GM10266 (cell line): ENCODE results near the gene CDC42.
A peak's percentile ranks its signal among the peaks of the same experiment; 100 is the strongest.
"Not testable (repeated sequence)": the region's sequence is repeated elsewhere in the genome, so short reads cannot be mapped to it uniquely, and the experiment has no call there.

ENCODE experiments used
- DNase-seq: peaks from one replicate; pipeline ENCODE4 v3.0.0; 2012; ENCODE audit errors: extremely low spot score
- TF ChIP-seq, protein P1 (sequence below): IDR thresholded peaks from 2 replicates; pipeline ENCODE4 v1.5.1; 2012; ENCODE audit warnings: mild to moderate bottlenecking, low read depth; ENCODE audit not compliant: control insufficient read depth, insufficient read depth; ENCODE audit errors: missing control alignments

The CDC42 gene

DNA sequence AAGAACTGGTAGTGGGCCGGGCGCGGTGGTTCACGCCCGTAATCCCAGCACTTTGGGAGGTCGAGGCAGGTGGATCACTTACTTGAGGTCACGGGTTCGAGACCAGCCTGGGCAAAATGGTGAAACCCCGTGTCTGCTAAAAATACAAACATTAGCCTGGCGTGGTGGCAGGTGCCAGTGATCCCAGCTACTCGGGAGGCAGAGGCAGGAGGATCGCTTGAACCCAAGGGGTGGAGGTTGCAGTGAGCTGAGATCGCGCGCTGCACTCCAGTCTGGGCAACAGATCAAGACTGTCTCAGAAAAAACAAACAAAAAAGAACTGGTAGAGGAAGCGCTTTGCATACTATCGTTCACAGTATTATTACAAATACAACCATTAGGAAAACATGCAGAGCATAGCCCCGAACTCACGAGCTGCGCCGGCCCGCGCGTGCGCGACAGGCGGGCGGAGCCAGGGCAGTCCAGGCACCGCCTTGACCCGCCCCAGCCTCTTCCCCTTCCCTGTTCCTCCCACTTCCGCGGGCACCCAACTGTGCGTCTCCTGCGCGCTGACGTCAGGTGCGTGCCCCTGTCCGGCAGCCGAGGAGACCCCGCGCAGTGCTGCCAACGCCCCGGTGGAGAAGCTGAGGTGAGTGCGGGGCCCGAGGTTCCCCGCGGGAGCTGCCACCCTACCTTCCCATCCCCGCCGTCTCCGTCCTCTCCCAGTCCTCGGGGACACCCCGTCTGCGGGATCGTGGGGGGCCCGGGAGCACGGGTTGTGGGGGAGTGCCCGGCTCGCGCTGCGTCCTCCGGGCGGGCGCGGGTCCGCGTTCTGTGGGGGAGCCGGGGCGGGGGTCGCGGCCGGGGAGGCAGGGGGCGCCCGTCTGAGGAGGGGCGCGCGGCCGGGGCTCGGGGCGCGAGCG is at the start of gene CDC42:
Gene CDC42 (plus strand): TSS at position 595 of the 902 bp plus-strand sequence. CDS start 25,770 bp downstream, outside the sequence.
- DNase-seq, result peak; percentile 96
- TF ChIP-seq, protein P1, sequence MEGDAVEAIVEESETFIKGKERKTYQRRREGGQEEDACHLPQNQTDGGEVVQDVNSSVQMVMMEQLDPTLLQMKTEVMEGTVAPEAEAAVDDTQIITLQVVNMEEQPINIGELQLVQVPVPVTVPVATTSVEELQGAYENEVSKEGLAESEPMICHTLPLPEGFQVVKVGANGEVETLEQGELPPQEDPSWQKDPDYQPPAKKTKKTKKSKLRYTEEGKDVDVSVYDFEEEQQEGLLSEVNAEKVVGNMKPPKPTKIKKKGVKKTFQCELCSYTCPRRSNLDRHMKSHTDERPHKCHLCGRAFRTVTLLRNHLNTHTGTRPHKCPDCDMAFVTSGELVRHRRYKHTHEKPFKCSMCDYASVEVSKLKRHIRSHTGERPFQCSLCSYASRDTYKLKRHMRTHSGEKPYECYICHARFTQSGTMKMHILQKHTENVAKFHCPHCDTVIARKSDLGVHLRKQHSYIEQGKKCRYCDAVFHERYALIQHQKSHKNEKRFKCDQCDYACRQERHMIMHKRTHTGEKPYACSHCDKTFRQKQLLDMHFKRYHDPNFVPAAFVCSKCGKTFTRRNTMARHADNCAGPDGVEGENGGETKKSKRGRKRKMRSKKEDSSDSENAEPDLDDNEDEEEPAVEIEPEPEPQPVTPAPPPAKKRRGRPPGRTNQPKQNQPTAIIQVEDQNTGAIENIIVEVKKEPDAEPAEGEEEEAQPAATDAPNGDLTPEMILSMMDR, result no peak

DNA sequence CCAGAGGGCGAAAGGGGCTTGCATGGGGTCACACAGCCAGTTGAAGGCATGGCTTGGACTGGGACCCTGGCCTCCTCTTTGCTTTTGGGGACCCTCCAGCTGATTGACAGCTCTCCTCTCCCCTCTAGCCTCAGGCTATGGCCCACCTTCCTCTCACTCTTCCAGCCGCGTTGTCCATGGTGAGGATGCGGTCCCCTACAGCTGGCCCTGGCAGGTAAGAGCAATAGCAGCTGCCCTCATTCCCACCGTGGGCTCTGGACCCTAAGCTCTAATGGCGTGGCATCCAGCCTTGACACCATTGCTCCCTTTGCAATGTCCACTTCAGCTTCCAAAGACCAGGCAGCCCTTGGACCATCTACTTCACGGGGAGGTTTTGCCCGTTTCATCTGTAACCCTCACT is 49.6 kb upstream of the CDC42 start:
- DNase-seq, result not testable (repeated sequence)

- not testable (repeated sequence) for DNase-seq
Observed at GRCh38 chr1:22003959-22004358, 48.5 kb upstream of the CDC42 start.

- TF ChIP-seq, protein P1, result peak; percentile 19
- DNase-seq, result not testable (repeated sequence)
Observed at GRCh38 chr1:22005261-22006149, 47.0 kb upstream of the CDC42 start.

DNA sequence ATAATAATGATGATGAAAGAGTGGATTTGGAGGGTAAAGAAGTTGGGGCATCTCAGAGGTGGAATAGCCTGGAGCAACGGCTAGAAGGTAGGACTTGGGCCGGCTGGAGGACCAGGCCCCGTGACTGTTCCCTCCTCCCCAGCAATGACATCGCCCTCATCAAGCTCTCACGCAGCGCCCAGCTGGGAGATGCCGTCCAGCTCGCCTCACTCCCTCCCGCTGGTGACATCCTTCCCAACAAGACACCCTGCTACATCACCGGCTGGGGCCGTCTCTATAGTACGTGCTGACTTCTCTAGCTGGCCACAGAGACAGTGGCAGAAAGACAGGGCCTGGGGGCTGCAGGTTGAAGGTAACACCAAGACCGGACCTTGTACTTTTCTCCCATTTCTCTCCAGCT is 45.8 kb upstream of the CDC42 start:
- not testable (repeated sequence) for DNase-seq

DNA sequence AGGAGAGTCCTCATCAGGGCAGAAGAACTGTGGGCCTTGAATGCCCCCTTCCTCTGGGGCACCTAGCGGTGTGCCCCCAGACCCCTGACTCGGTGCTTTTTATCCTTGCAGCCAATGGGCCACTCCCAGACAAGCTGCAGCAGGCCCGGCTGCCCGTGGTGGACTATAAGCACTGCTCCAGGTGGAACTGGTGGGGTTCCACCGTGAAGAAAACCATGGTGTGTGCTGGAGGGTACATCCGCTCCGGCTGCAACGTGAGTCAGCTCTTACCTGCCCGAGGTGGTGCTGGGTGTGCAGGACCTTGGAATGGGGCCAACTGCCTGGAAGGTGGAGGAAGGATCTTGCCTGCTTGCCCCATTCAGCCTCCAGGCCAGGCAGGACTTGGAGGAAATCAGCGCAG is 45.2 kb upstream of the CDC42 start:
- DNase-seq, result not testable (repeated sequence)

- DNase-seq, result not testable (repeated sequence)
Observed at GRCh38 chr1:22009566-22009965, 42.9 kb upstream of the CDC42 start.

- DNase-seq, result not testable (repeated sequence)
Observed at GRCh38 chr1:22012752-22013151, 39.8 kb upstream of the CDC42 start.

- not testable (repeated sequence) for DNase-seq
Observed at GRCh38 chr1:22014575-22015206, 37.8 kb upstream of the CDC42 start.

- DNase-seq, result peak; percentile 61
- TF ChIP-seq, protein P1, result peak; percentile 40
Observed at GRCh38 chr1:22018583-22019559, 33.6 kb upstream of the CDC42 start.
